Suprapubic skin (tissue), 4 donors: ENCODE results near the gene PLXDC2.

ENCODE experiments used
- EP300 ChIP-seq: sonication (generic); formaldehyde crosslinking; IDR thresholded peaks from one replicate; pipeline ENCODE4 v1.6.1; 2017; ENCODE audit warnings: antibody characterized with exemption
- POLR2A ChIP-seq, 2 donors: fragments of 450-650 bp; IDR thresholded peaks; one replicate each; pipeline ENCODE4 v1.6.1; 2017; ENCODE audit warnings: antibody characterized with exemption in 2 of 2, mild to moderate bottlenecking in 2 of 2, moderate library complexity in 2 of 2
- POLR2AphosphoS5 ChIP-seq, 3 donors: sonication (generic); formaldehyde crosslinking; IDR thresholded peaks; one replicate each; pipeline ENCODE4 v1.6.1; 2017; ENCODE audit warnings: antibody characterized with exemption in 3 of 3
- TF ChIP-seq, protein P1 (sequence below), 2 donors: fragments of 200-600 bp in 1 of 2; fragments of 450-650 bp in 1 of 2; sonication (generic) in 1 of 2; IDR thresholded peaks; one replicate each; pipeline ENCODE4 v1.5.1; 2016 to 2019; ENCODE audit warnings: antibody characterized with exemption in 2 of 2, mild to moderate bottlenecking in 1 of 2, moderate library complexity in 1 of 2

GRCh38 chr10:19795684-19796083 lies 20.5 kb upstream of the PLXDC2 start:
- TF ChIP-seq, protein P1, sequence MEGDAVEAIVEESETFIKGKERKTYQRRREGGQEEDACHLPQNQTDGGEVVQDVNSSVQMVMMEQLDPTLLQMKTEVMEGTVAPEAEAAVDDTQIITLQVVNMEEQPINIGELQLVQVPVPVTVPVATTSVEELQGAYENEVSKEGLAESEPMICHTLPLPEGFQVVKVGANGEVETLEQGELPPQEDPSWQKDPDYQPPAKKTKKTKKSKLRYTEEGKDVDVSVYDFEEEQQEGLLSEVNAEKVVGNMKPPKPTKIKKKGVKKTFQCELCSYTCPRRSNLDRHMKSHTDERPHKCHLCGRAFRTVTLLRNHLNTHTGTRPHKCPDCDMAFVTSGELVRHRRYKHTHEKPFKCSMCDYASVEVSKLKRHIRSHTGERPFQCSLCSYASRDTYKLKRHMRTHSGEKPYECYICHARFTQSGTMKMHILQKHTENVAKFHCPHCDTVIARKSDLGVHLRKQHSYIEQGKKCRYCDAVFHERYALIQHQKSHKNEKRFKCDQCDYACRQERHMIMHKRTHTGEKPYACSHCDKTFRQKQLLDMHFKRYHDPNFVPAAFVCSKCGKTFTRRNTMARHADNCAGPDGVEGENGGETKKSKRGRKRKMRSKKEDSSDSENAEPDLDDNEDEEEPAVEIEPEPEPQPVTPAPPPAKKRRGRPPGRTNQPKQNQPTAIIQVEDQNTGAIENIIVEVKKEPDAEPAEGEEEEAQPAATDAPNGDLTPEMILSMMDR (IDR thresholded peaks at IDR 0.05) = no peak
- no peak for TF ChIP-seq POLR2AphosphoS5 (IDR thresholded peaks at IDR 0.05)
- TF ChIP-seq EP300 = no peak
- TF ChIP-seq POLR2A (IDR thresholded peaks at IDR 0.05) = no peak
